HEK293 (cell line): ENCODE data around the gene CRACDL.

Experiments used
- CTCF ChIA-PET: fragments of 350-600 bp; formaldehyde crosslinking; extraction: SDS; loops from one replicate; lab custom pipeline; 2021; ENCODE audit warnings: antibody characterized with exemption; lab: Yijun Ruan, JAX
- POLR2A ChIA-PET: fragments of 300-600 bp; formaldehyde crosslinking; extraction: SDS; loops from one replicate; lab custom pipeline; 2020; ENCODE audit warnings: antibody characterized with exemption, inconsistent platforms; lab: Yijun Ruan, JAX
- H3K27ac ChIP-seq: fragments of 200-500 bp; sonication (Bioruptor generic); 2 replicates; pipeline ENCODE4 v1.5.1; 2014; ENCODE audit warnings: low read depth, low read length, control low read depth, inconsistent platforms; ENCODE audit errors: extremely low read depth
- H3K36me3 ChIP-seq, 2 experiments: fragments of 200-500 bp in 1 of 2; sonication (Bioruptor generic) in 1 of 2; 1 replicate in 1 of 2; 2 replicates in 1 of 2; pipeline ENCODE4 v1.5.1; 2014 to 2017; ENCODE audit warnings: inconsistent platforms in 2 of 2, low read length in 2 of 2; ENCODE audit not compliant: control insufficient read depth in 2 of 2, insufficient read depth in 1 of 2
- H3K4me1 ChIP-seq: fragments of 200-500 bp; sonication (Bioruptor generic); 2 replicates; pipeline ENCODE4 v1.5.1; 2014; ENCODE audit warnings: mild to moderate bottlenecking, low read length, inconsistent platforms; ENCODE audit not compliant: control insufficient read depth, insufficient read depth
- H3K4me3 ChIP-seq: 2 replicates; pipeline ENCODE4 v1.5.1; 2011; ENCODE audit warnings: low read depth, mild to moderate bottlenecking, control low read depth, low read length, moderate library complexity
- H3K9me3 ChIP-seq: fragments of 200-500 bp; sonication (Bioruptor generic); 2 replicates; pipeline ENCODE4 v1.5.1; 2014; ENCODE audit warnings: low read depth, low read length, inconsistent platforms; ENCODE audit not compliant: control insufficient read depth, insufficient read depth
- GLI4 ChIP-seq: fragments of 450-650 bp; formaldehyde crosslinking; IDR thresholded peaks from 2 replicates; pipeline ENCODE4 v1.5.1; 2016; ENCODE audit warnings: missing biosample characterization, missing genetic modification characterization
- KLF9 ChIP-seq: fragments of 450-650 bp; formaldehyde crosslinking; IDR thresholded peaks from 2 replicates; pipeline ENCODE4 v1.5.1; 2016; ENCODE audit warnings: missing biosample characterization, missing genetic modification characterization, low read depth
- TRIM28 ChIP-seq: IDR thresholded peaks from 2 replicates; pipeline ENCODE4 v1.6.1; 2011; ENCODE audit warnings: low read length, control low read depth, borderline replicate concordance
- ZNF16 ChIP-seq: fragments of 450-650 bp; formaldehyde crosslinking; IDR thresholded peaks from 2 replicates; pipeline ENCODE4 v1.5.1; 2016; ENCODE audit warnings: low read depth, missing biosample characterization, missing genetic modification characterization
- ZNF623 ChIP-seq: fragments of 450-650 bp; formaldehyde crosslinking; IDR thresholded peaks from 2 replicates; pipeline ENCODE4 v1.5.1; 2016; ENCODE audit warnings: missing biosample characterization, missing genetic modification characterization
- ZNF629 ChIP-seq: fragments of 450-650 bp; formaldehyde crosslinking; IDR thresholded peaks from 2 replicates; pipeline ENCODE4 v1.5.1; 2017; ENCODE audit warnings: missing biosample characterization, missing genetic modification characterization
- ZNF76 ChIP-seq: fragments of 450-650 bp; formaldehyde crosslinking; IDR thresholded peaks from 2 replicates; pipeline ENCODE4; 2016; ENCODE audit warnings: low read depth, missing biosample characterization, missing genetic modification characterization, borderline replicate concordance
- ZNF792 ChIP-seq: fragments of 450-650 bp; formaldehyde crosslinking; IDR thresholded peaks from 2 replicates; pipeline ENCODE4 v1.5.1; 2016; ENCODE audit warnings: missing biosample characterization, missing genetic modification characterization
- TF ChIP-seq, protein P1 (sequence below): fragments of 450-650 bp; formaldehyde crosslinking; IDR thresholded peaks from 2 replicates; pipeline ENCODE4 v1.5.1; 2017; ENCODE audit warnings: missing biosample characterization, missing genetic modification characterization
- TF ChIP-seq, protein P2 (sequence below): fragments of 450-650 bp; formaldehyde crosslinking; IDR thresholded peaks from 2 replicates; pipeline ENCODE4 v1.5.1; 2017; ENCODE audit warnings: missing biosample characterization, missing genetic modification characterization
- TF ChIP-seq, protein P3 (sequence below): fragments of 450-650 bp; formaldehyde crosslinking; IDR thresholded peaks from 2 replicates; pipeline ENCODE4 v1.5.0; 2017; ENCODE audit warnings: missing biosample characterization, missing genetic modification characterization, borderline replicate concordance
- TF ChIP-seq, protein P4 (sequence below): fragments of 450-650 bp; formaldehyde crosslinking; IDR thresholded peaks from 2 replicates; pipeline ENCODE4 v1.5.1; 2016; ENCODE audit warnings: missing biosample characterization, missing genetic modification characterization
- TF ChIP-seq, protein P5 (sequence below): fragments of 450-650 bp; formaldehyde crosslinking; IDR thresholded peaks from 2 replicates; pipeline ENCODE4 v1.5.1; 2016; ENCODE audit warnings: missing biosample characterization, missing genetic modification characterization, borderline replicate concordance
- TF ChIP-seq, protein P6 (sequence below): fragments of 450-650 bp; formaldehyde crosslinking; IDR thresholded peaks from 2 replicates; pipeline ENCODE4 v1.5.1; 2016; ENCODE audit warnings: missing biosample characterization, missing genetic modification characterization

The CRACDL gene

DNA sequence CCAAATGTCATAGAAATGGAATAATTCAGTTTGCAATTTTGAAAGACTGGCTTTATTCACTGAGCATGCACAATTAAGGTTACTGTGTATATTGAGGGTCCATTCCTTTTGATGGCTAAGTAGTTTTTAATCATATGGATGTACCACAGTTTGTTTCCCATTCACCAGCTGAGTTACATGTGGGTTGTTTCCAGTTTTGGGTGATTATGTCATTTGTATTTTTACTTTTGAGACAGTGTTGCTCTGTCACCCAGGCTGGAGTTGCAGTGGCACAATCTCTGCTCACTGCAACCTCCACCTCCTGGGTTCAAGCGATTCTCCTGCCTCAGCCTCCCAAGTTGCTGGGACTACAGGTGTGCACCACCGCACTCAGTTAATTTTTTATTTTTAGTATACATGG, 124.3 kb downstream of the CRACDL start:
- Histone ChIP-seq H3K36me3 (no peaks in the 10 kb centered on the region), H3K4me3 (no peak overlapping the region), H3K4me1 (peaks cover 3% of the 10 kb centered on the region; the same call in 1 of the 2 replicates)
- CTCF ChIA-PET = no interaction called here
- no peak for TF ChIP-seq ZNF76 (tag by site-specific recombination)
- TF ChIP-seq, protein P1, sequence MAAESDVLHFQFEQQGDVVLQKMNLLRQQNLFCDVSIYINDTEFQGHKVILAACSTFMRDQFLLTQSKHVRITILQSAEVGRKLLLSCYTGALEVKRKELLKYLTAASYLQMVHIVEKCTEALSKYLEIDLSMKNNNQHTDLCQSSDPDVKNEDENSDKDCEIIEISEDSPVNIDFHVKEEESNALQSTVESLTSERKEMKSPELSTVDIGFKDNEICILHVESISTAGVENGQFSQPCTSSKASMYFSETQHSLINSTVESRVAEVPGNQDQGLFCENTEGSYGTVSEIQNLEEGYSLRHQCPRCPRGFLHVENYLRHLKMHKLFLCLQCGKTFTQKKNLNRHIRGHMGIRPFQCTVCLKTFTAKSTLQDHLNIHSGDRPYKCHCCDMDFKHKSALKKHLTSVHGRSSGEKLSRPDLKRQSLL (tag by site-specific recombination) = no peak
- TF ChIP-seq KLF9 = no peak
- TF ChIP-seq, protein P2, sequence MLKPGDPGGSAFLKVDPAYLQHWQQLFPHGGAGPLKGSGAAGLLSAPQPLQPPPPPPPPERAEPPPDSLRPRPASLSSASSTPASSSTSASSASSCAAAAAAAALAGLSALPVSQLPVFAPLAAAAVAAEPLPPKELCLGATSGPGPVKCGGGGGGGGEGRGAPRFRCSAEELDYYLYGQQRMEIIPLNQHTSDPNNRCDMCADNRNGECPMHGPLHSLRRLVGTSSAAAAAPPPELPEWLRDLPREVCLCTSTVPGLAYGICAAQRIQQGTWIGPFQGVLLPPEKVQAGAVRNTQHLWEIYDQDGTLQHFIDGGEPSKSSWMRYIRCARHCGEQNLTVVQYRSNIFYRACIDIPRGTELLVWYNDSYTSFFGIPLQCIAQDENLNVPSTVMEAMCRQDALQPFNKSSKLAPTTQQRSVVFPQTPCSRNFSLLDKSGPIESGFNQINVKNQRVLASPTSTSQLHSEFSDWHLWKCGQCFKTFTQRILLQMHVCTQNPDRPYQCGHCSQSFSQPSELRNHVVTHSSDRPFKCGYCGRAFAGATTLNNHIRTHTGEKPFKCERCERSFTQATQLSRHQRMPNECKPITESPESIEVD (tag by site-specific recombination) = no peak
- TF ChIP-seq GLI4 = no peak
- no peak for TF ChIP-seq ZNF16
- no peak for TF ChIP-seq ZNF629 (tag by site-specific recombination)
- TF ChIP-seq, protein P3, sequence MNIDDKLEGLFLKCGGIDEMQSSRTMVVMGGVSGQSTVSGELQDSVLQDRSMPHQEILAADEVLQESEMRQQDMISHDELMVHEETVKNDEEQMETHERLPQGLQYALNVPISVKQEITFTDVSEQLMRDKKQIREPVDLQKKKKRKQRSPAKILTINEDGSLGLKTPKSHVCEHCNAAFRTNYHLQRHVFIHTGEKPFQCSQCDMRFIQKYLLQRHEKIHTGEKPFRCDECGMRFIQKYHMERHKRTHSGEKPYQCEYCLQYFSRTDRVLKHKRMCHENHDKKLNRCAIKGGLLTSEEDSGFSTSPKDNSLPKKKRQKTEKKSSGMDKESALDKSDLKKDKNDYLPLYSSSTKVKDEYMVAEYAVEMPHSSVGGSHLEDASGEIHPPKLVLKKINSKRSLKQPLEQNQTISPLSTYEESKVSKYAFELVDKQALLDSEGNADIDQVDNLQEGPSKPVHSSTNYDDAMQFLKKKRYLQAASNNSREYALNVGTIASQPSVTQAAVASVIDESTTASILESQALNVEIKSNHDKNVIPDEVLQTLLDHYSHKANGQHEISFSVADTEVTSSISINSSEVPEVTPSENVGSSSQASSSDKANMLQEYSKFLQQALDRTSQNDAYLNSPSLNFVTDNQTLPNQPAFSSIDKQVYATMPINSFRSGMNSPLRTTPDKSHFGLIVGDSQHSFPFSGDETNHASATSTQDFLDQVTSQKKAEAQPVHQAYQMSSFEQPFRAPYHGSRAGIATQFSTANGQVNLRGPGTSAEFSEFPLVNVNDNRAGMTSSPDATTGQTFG (tag by site-specific recombination) = no peak
- TF ChIP-seq, protein P4, sequence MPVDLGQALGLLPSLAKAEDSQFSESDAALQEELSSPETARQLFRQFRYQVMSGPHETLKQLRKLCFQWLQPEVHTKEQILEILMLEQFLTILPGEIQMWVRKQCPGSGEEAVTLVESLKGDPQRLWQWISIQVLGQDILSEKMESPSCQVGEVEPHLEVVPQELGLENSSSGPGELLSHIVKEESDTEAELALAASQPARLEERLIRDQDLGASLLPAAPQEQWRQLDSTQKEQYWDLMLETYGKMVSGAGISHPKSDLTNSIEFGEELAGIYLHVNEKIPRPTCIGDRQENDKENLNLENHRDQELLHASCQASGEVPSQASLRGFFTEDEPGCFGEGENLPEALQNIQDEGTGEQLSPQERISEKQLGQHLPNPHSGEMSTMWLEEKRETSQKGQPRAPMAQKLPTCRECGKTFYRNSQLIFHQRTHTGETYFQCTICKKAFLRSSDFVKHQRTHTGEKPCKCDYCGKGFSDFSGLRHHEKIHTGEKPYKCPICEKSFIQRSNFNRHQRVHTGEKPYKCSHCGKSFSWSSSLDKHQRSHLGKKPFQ (tag by site-specific recombination) = no peak
- TF ChIP-seq ZNF792 (tag by site-specific recombination) = no peak
- TF ChIP-seq, protein P5, sequence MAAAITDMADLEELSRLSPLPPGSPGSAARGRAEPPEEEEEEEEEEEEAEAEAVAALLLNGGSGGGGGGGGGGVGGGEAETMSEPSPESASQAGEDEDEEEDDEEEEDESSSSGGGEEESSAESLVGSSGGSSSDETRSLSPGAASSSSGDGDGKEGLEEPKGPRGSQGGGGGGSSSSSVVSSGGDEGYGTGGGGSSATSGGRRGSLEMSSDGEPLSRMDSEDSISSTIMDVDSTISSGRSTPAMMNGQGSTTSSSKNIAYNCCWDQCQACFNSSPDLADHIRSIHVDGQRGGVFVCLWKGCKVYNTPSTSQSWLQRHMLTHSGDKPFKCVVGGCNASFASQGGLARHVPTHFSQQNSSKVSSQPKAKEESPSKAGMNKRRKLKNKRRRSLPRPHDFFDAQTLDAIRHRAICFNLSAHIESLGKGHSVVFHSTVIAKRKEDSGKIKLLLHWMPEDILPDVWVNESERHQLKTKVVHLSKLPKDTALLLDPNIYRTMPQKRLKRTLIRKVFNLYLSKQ (tag by site-specific recombination) = no peak
- TF ChIP-seq, protein P6, sequence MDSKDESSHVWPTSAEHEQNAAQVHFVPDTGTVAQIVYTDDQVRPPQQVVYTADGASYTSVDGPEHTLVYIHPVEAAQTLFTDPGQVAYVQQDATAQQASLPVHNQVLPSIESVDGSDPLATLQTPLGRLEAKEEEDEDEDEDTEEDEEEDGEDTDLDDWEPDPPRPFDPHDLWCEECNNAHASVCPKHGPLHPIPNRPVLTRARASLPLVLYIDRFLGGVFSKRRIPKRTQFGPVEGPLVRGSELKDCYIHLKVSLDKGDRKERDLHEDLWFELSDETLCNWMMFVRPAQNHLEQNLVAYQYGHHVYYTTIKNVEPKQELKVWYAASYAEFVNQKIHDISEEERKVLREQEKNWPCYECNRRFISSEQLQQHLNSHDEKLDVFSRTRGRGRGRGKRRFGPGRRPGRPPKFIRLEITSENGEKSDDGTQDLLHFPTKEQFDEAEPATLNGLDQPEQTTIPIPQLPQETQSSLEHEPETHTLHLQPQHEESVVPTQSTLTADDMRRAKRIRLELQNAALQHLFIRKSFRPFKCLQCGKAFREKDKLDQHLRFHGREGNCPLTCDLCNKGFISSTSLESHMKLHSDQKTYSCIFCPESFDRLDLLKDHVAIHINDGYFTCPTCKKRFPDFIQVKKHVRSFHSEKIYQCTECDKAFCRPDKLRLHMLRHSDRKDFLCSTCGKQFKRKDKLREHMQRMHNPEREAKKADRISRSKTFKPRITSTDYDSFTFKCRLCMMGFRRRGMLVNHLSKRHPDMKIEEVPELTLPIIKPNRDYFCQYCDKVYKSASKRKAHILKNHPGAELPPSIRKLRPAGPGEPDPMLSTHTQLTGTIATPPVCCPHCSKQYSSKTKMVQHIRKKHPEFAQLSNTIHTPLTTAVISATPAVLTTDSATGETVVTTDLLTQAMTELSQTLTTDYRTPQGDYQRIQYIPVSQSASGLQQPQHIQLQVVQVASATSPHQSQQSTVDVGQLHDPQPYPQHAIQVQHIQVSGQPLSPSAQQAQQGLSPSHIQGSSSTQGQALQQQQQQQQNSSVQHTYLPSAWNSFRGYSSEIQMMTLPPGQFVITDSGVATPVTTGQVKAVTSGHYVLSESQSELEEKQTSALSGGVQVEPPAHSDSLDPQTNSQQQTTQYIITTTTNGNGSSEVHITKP (tag by site-specific recombination) = no peak
- TF ChIP-seq ZNF623 (tag by site-specific recombination) = no peak
- no peak for TF ChIP-seq TRIM28
- TF ChIP-seq, all 188 proteins: peak for 0
- no peaks in the 10 kb centered on the region for H3K9me3 ChIP-seq
- no peak overlapping the region for H3K27ac ChIP-seq
- POLR2A ChIA-PET = no interaction called here
